H7 (cell line): Measurements from ENCODE around the gene PRKN. TPM values are rescaled to one million over a fixed set of nuclear protein-coding genes. Genes with fewer than 3 reads are reported as not detected.
A peak's percentile ranks its signal among the peaks of the same experiment; 100 is the strongest.
"Not testable (repeated sequence)": the region's sequence is repeated elsewhere in the genome, so short reads cannot be mapped to it uniquely, and the experiment has no call there.

Source experiments
- DNase-seq: peaks from one replicate; pipeline ENCODE4 v3.0.0; 2012
- H3K27me3 ChIP-seq: 2 replicates; pipeline ENCODE4 v1.6.0; 2011; ENCODE audit warnings: mild to moderate bottlenecking, low read length; ENCODE audit not compliant: control insufficient read depth, insufficient read depth
- H3K36me3 ChIP-seq: replicated peaks from 2 replicates; pipeline ENCODE4 v1.5.1; 2011; ENCODE audit warnings: low read length; ENCODE audit not compliant: control insufficient read depth, insufficient read depth
- H3K4me3 ChIP-seq: 2 replicates; pipeline ENCODE4 v1.5.1; 2011; ENCODE audit warnings: low read depth, mild to moderate bottlenecking, control low read depth, low read length, moderate library complexity; ENCODE audit not compliant: insufficient read depth
- total RNA-seq: library from RNA; depleted of rRNA; stranded (reverse); fragments of >200 nt; shearing (Covaris generic); gene quantifications from 2 replicates; pipeline ENCODE4 v1.2.3, GENCODE V29; 2014

Gene PRKN
- total RNA-seq, 1 experiment from 2014 or later: 0.90 TPM

DNA sequence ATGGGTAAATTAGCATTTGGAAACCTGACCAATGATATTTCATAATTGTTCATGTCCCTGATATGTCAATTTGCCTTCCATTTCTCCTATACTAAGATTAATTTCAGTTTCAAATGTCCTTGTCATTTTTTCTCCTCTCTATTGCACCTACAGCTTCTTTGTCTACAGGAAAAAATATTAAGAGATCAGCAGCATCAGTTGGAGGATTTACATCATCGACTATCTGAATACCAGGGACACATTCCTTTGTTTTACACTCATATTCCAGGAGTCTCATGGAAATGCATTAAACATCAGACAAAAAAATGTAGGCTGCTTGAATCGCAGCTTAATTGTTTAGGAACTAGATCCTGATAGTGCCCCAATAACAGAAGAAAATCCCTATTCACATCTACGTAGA is 188.2 kb downstream of the PRKN start:
- no peak for DNase-seq
- no peak overlapping the region for H3K4me3 ChIP-seq

DNA sequence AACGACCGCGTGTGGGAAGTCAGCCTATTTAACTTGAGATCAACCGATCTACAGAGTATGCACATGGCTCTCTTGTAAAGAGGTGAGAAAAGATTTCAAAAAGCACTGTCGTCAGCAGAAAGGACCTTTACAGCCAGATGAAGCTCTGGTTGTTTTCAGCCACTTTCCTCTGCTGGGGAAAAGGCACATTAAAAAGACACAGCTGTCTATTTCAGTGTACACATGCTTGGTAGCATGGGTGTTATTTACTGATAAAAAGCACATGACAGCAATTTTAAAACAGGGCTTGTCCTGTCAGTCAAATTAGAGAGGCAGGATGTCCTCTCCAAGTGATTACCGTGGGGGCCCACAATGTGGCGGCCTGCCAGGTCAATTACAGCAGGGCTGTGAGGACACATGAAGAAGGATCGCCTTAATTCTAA is 188.9 kb downstream of the PRKN start:
- Histone ChIP-seq H3K36me3 (no peaks in the 10 kb centered on the region), H3K4me3 (no peak overlapping the region), H3K27me3 (no peaks in the 10 kb centered on the region)
- no peak for DNase-seq

More for the DNA sequence above, 188.2 kb downstream of the PRKN start:
- no peaks in the 10 kb centered on the region for H3K36me3 ChIP-seq
- no peaks in the 10 kb centered on the region for H3K27me3 ChIP-seq

GRCh38 chr6:162533009-162533400 is 194.6 kb downstream of the PRKN start:
- no peaks in the 10 kb centered on the region for H3K36me3 ChIP-seq
- no peak overlapping the region for H3K4me3 ChIP-seq
- DNase-seq: no peak
- no peaks in the 10 kb centered on the region for H3K27me3 ChIP-seq

DNA sequence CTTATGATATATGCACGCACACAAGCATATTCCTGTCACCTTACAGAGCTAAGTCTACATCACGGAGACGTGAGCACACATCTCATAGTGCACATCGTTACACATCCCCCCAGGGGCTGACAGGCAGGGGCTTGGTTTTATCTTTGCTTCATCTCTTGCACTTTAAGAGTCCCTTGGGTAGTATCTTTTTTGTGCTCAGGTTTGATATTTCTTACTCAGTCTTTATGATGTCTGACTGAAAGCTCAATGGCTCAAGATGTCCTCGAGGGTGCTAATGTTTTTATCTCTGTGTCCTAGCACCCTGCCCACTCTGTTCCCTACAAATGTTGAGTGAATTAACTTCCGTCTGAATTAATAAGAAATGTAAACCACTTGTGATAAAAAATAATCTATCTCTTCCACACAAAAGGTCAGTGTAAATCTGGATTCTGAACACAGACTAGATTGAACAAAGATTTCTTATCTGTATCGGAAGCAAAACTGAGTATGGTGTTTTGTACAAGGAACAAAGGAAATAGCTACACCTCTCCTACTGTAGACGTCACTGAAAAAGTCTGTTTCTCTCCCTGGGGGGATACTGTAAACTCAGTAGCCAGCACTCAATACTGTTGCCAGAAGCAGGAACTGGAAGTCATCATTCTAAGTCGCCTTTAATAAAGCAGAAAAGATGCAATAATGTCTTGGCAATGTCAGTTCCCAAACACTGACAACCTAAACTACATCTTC is 195.1 kb downstream of the PRKN start:
- Histone ChIP-seq H3K27me3 (no peaks in the 10 kb centered on the region), H3K36me3 (no peaks in the 10 kb centered on the region), H3K4me3 (no peak overlapping the region)
- DNase-seq: no peak

GRCh38 chr6:162531391-162531790 is 196.2 kb downstream of the PRKN start:
- H3K27me3 ChIP-seq, DNase-seq, H3K36me3 ChIP-seq, H3K4me3 ChIP-seq: not testable (repeated sequence)

DNA sequence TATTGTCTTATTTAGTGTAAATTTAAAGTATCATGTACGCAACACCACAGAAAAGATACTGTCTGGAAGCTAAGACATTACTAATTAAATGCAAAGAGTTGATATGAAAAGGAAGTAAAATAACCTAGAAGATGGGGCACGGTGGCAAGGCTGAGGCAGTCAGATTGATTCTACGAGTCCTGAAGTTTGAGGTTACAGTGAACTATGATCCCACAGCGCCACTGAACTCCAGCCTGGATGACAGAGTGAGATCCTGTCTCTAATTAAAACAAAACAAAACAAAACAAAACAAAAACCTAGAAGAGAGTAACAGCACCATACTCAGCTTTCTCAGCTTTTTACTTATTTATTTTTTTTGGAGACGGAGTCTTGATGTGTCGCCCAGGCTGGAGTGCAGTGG is 199.0 kb downstream of the PRKN start:
- Histone ChIP-seq H3K27me3 (no peaks in the 10 kb centered on the region), H3K4me3 (no peak overlapping the region), H3K36me3 (no peaks in the 10 kb centered on the region)
- DNase-seq: no peak

DNA sequence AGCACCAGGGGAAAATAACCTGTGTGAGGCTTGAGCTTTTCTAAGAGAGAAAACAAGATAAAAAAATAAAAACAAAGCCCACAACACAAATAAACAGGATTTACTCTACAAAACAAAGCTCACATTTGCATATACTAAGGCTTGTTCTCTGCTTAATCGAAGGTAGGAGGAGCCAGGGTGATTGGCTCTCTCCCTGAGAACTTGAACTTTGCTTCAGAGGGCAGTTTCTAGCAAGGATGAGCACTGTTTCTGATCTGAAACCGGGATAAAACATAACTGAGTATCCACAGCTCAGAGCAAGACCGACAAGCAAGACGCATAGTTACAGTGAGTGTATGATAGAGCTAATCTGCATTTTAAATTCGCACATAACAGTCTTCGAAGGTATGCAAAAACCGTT is 200.6 kb downstream of the PRKN start:
- Histone ChIP-seq H3K4me3 (no peak overlapping the region), H3K36me3 (no peaks in the 10 kb centered on the region), H3K27me3 (no peaks in the 10 kb centered on the region)
- peak; percentile 27 for DNase-seq

DNA sequence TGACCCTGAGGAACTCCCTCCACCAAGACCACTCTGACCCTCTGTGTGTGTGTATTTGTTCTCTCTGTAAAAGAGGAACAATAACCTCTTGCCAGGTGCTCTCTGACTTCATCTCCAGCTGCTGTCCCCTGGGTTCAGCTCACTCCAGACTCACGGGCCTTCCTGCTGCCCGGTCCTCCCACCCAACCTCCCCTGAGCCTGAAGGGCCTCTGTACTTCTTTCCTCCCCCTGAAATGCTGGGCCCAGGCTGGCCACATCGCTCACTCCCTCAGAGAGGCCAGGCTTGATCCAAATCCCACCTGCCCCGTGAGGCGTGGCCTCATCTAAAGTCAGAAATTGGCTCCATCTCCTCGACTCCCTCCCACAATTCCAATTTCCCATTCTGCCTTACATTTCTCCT is 202.4 kb downstream of the PRKN start:
- no peak overlapping the region for H3K4me3 ChIP-seq
- DNase-seq: no peak
- H3K36me3 ChIP-seq: no peaks in the 10 kb centered on the region
- no peaks in the 10 kb centered on the region for H3K27me3 ChIP-seq

- no peak for DNase-seq
- H3K27me3 ChIP-seq: no peaks in the 10 kb centered on the region
- no peak overlapping the region for H3K4me3 ChIP-seq
- no peaks in the 10 kb centered on the region for H3K36me3 ChIP-seq
These were observed 214.8 kb downstream of the PRKN start for GRCh38 chr6:162512744-162513143.

DNA sequence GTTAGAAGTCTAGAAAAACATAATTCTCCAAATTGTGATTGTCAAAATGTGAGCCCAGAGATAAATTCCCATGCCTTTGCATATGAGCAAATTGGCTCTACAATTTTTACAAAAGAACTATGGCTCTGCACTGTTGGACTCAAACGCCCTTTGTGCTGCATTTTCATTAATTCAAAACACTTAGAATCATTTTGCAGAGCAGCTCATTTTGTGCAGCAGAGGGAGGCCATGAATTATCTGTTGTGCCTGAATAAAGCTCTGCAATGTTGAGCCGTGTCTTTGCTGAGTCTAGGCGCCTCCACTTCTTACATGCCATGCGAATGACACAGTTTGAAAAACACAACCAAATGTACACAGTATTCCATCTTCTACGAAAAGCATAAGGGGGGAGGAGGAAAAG is 230.2 kb downstream of the PRKN start:
- no peak for DNase-seq
- Histone ChIP-seq H3K4me3 (no peak overlapping the region), H3K36me3 (no peaks in the 10 kb centered on the region), H3K27me3 (no peaks in the 10 kb centered on the region)

DNA sequence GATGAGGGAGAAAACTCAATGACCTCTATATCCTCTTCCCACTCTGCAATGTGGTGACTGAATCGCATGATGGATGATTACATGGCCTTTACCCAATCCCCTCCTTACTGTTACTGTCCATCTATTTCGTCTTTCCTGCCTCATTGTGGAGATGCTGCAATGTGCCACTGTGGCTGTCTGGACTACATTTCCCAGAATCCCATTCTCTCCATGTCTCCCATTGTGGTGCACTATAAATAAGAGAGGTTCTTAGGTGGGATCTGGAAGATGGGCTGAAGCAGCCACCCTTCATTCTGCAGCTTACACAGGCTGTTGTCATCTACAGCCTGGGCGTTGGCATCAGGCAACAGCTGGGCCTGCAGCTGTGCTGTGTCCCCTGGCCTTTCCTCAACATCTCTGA is 233.6 kb downstream of the PRKN start:
- Histone ChIP-seq H3K27me3 (no peaks in the 10 kb centered on the region), H3K4me3 (no peak overlapping the region), H3K36me3 (no peaks in the 10 kb centered on the region; the same call in 1 of the 2 replicates)
- no peak for DNase-seq

GRCh38 chr6:162491637-162492036 is 235.9 kb downstream of the PRKN start:
- Histone ChIP-seq H3K27me3 (no peaks in the 10 kb centered on the region), H3K36me3 (no peaks in the 10 kb centered on the region; the same call in 1 of the 2 replicates), H3K4me3 (no peak overlapping the region)
- DNase-seq: no peak

DNA sequence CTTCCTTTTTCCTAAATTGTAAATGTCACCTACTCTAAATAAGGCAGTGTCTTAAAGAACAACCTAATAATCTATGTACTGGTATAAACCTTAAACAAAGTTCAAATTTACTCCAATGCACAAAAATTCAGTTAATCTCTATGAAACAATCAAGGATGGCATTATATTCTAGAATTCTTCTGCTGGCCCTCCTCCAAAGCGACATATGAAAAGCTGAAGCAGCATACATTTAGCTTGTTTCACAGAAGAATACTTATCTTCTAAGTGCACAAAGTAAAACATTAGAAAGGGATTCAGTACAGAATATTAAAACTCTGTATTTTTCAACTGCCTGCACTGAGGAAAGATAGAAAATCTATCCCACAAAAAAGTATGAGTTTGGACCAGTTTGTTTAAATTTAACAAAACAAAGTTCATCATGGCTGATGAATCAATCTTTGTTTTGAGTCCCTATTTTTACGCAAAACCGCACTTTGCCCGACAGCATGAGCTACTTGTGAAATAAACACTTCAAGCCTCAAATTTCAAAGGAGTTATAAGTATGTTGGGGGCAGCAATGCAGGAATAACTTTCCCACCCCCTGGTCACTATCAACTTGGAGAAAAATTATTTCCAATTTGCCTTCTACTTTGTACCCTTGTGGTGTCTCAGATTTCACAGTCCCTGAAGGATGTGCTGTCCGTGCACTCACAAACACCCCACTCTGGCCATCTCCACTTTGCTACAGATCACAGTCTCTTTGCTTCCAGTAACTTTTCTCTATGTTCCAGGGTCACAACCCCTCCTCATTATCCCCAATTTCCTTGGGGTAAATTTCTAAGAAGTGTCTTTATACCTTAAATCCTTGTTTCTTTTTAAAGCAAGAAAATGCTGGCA is 238.2 kb downstream of the PRKN start:
- Histone ChIP-seq H3K36me3 (no peaks in the 10 kb centered on the region; the same call in 1 of the 2 replicates), H3K27me3 (no peaks in the 10 kb centered on the region), H3K4me3 (no peak overlapping the region)
- no peak for DNase-seq

GRCh38 chr6:162488444-162488843 is 239.1 kb downstream of the PRKN start:
- no peak for DNase-seq
- Histone ChIP-seq H3K4me3 (no peak overlapping the region), H3K36me3 (no peaks in the 10 kb centered on the region; the same call in 1 of the 2 replicates), H3K27me3 (no peaks in the 10 kb centered on the region)

GRCh38 chr6:162485464-162485863 is 242.1 kb downstream of the PRKN start:
- H3K36me3 ChIP-seq: no peaks in the 10 kb centered on the region
- no peak for DNase-seq

More at GRCh38 chr6:162485464-162485863, 242.1 kb downstream of the PRKN start:
- Histone ChIP-seq H3K27me3 (no peaks in the 10 kb centered on the region), H3K4me3 (no peak overlapping the region)
